Measurements from ENCODE around the gene FAM229A.

Gene FAM229A

DNA sequence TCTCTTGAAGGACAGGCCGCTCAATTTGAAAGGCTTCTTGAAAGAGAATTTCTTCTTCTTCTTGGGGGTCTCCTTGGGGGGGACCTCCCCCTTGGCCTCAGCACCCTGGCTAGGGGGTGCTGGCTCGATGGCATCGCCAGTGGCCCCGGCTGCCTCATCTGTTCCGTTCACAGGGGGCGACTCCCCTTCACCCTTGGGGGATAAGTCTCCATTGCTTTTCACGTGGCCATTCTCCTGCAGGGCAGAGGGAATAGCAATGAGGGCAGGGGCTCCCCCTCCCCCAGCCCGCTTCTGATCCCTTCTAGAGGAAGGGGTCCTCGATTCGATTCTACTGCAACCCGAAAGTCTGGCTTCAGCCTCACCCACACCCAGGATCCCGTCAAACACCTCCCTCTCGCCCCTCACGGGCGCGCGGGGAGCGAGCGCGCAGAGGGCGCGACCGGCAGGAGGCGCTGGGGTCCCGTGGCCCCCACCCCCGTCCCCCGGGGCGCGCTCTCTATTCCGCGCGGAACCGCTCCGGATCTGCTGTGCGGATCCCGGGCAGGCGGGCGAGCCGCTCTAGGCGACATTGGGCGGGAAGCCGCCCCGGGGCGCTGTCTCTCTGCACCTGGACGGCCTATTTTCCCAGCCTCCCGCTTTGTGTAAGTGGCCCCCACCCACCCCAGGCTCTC lies 27.3 kb downstream of the FAM229A start:
- TF ChIP-seq, protein P1, sequence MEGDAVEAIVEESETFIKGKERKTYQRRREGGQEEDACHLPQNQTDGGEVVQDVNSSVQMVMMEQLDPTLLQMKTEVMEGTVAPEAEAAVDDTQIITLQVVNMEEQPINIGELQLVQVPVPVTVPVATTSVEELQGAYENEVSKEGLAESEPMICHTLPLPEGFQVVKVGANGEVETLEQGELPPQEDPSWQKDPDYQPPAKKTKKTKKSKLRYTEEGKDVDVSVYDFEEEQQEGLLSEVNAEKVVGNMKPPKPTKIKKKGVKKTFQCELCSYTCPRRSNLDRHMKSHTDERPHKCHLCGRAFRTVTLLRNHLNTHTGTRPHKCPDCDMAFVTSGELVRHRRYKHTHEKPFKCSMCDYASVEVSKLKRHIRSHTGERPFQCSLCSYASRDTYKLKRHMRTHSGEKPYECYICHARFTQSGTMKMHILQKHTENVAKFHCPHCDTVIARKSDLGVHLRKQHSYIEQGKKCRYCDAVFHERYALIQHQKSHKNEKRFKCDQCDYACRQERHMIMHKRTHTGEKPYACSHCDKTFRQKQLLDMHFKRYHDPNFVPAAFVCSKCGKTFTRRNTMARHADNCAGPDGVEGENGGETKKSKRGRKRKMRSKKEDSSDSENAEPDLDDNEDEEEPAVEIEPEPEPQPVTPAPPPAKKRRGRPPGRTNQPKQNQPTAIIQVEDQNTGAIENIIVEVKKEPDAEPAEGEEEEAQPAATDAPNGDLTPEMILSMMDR (IDR thresholded peaks at IDR 0.05; ENCODE audit: insufficient read depth, missing control alignments), result peak; percentile 60
- FAIRE-seq (no peak), DNase-seq (ENCODE audit: insufficient read length, low spot score) (peak; percentile 41)

DNA sequence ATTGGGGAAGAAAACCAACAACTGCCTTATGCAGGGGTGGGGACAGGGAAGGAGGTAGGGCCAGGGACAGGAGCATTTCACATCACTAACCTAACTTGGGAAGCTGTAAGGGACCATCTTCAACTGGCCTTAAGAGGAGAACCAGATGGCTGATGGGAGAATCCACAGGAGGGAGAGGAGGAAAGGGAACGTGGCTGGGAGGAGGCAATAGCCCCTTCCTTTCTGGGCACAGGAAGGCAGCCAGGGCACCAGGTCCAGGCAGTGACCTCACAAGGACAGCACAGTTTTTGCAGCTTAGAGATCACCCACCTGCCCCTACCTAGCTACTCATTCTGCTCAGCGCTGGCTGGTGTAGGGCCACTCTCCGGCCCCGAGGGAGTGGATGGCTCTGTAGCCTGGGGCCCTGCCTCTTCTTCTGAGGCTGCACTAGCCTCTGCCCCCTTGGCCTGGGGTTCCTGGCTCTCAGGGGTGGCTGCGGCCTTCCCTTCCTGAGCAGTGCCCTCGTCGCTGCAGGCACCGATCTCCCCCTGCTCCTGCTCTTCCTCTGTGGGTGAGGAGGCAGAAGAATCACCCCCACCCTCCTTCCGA lies 27.9 kb downstream of the FAM229A start:
- FAIRE-seq, result no peak

DNA sequence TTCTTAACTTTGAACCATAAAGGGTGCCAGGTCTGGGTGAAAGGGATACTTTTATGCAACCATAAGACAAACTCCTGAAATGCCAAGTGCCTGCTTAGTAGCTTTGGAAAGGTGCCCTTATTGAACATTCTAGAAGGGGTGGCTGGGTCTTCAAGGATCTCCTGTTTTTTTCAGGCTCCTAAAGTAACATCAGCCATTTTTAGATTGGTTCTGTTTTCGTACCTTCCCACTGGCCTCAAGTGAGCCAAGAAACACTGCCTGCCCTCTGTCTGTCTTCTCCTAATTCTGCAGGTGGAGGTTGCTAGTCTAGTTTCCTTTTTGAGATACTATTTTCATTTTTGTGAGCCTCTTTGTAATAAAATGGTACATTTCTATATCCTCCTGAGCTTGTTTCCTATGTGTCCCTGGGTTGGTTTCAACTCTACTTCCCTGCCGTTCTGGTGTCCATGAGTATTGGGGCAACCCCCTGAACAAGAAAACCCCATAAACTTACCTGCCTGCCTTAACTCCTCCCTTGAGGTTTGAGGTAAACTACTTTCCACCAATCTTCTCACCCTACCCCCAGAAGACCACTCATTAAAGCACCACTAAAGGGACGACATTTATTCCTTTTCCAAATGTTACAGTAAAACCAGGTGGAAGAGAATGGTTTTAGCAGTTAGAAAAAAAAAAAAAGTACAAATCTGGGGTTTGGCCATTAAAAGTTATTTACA lies 28.9 kb downstream of the FAM229A start:
- no peak for DNase-seq (ENCODE audit: insufficient read length, low spot score)

More for the DNA sequence above, 27.9 kb downstream of the FAM229A start:
- TF ChIP-seq, protein P1 (IDR thresholded peaks at IDR 0.05; ENCODE audit: insufficient read depth, missing control alignments), result no peak
- DNase-seq (ENCODE audit: insufficient read length, low spot score), result no peak

DNA sequence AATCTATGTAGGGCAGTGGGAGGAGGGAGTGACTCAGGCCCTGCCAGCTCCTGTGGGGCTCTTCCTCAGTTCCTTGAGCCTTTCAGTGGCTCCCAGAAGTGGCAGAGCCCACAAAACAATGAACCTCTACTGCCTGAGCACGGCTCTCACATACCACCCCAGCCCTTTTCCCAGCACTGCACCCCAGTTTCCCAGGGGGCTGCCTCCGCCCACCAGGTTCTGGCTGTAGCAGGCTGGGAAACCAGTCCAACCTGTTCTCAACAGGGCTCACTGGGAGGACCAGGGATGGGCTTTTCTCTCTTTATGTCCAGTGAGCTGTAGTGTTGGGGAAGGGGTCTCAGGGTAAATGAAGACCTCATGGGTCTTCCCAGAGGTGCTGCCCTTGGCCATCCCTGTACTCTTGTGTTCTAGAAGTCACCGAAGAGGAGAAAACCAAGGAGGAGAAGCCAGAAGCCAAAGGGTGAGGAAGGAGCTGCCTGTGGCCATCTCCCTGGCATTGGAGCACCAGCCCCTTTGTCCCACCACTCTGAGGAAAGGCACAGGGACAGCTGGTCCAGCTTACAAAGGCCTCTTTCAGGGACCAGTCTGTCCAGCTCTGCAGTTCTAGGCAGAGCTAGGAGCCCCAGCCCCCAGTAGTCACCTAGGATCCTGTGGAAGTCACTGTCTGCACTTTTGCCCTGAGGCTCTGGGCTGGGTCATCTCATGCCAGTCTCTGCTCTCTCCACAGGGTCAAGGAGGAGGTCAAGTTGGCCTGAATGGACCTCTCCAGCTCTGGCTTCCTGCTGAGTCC lies 29.8 kb downstream of the FAM229A start:
- DNase-seq (ENCODE audit: insufficient read length, low spot score), result no peak
- TF ChIP-seq, protein P1 (IDR thresholded peaks at IDR 0.05; ENCODE audit: insufficient read depth, missing control alignments), result no peak
- no peak for FAIRE-seq

More for the DNA sequence above, 28.9 kb downstream of the FAM229A start:
- TF ChIP-seq, protein P1 (IDR thresholded peaks at IDR 0.05; ENCODE audit: insufficient read depth, missing control alignments), result no peak
- FAIRE-seq, result no peak

DNA sequence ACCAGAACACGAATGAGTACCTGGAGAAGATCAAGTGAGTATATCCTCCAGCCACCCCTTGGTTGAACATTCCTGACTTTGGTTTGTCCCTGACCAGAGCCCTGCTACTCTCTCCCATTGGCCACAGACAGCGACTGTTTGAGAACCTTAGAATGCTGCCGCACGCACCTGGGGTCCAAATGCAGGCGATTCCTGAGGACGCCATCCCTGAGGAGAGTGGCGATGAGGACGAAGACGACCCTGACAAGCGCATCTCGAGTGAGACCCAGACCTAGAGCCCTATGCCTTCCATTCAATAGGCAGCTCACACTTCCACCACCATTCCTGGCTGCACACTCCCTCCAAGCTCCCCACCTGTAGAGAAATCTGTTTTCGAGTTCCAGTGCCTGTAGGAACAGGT lies 30.7 kb downstream of the FAM229A start:
- FAIRE-seq (no peak), DNase-seq (ENCODE audit: insufficient read length, low spot score) (no peak)
- TF ChIP-seq, protein P1 (IDR thresholded peaks at IDR 0.05; ENCODE audit: insufficient read depth, missing control alignments), result no peak

DNA sequence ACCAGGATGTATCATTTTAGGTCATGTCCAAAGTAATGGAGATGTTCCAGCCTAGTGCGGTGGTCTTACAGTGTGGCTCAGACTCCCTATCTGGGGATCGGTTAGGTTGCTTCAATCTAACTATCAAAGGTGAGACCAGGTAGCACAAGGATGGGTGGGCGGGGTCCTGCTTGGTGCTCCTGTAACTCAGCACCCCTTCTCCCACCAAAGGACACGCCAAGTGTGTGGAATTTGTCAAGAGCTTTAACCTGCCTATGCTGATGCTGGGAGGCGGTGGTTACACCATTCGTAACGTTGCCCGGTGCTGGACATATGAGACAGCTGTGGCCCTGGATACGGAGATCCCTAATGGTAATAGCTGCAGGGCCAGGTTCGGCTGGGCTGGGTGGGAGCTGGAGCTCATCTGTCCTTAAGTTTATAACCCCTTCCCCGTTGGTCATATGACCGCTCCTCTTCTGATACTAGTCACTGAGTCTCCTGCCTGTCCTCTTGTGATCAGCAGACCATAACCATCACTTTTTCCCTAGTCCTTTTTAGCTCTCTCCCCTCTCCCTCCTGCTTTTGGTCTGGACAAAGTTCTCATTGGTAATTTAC lies 31.6 kb downstream of the FAM229A start:
- FAIRE-seq (no peak), DNase-seq (ENCODE audit: insufficient read length, low spot score) (no peak)
- TF ChIP-seq, protein P1 (IDR thresholded peaks at IDR 0.05; ENCODE audit: insufficient read depth, missing control alignments), result no peak

Measured in D721Med (cell line).